Right kidney (tissue), 1 donor: ENCODE measurements around the gene SRP68.
A peak's percentile ranks its signal among the peaks of the same experiment; 100 is the strongest.

ENCODE experiments used
- DNase-seq: peaks from one replicate; pipeline ENCODE4 v3.0.0-alpha.2; 2016

The SRP68 gene

DNA sequence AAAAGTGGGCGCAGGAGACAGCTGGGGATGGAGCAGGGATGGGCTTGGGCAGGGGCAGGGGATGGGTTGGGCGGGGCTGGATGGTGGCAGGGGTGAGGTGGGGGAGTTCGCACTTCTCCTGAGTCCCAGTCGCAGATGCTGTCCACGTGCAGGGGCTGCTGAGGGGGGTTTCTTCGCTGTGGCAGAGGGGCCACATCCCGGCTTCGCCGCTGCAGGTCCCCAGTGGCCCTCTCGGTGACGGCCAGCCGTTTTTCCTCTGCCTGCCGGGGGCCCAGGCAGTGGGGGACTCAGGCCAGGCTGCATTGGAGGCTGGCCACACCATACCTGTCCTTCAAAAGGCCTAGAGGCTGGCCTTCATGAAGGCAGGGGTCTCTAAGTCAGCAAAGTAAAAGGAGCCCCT lies 53.5 kb downstream of the SRP68 start:
- DNase-seq, result no peak

DNA sequence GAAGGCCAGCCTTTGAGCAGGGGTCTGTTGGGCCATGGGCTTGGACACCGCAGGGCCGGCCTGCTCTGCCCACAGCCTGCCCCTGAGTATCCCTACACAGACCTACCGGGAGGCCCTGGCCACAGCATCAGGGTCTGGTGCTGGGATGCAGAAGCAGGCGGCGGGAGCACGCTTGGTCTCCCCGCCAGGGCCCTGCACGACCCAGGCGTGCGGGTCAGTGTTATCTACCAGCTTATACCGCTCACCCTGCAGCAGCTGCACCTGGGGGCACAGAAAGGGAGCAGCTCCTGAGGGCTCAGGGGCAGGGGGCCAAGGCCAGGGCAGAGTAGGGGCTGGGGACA lies 54.0 kb downstream of the SRP68 start:
- no peak for DNase-seq

DNA sequence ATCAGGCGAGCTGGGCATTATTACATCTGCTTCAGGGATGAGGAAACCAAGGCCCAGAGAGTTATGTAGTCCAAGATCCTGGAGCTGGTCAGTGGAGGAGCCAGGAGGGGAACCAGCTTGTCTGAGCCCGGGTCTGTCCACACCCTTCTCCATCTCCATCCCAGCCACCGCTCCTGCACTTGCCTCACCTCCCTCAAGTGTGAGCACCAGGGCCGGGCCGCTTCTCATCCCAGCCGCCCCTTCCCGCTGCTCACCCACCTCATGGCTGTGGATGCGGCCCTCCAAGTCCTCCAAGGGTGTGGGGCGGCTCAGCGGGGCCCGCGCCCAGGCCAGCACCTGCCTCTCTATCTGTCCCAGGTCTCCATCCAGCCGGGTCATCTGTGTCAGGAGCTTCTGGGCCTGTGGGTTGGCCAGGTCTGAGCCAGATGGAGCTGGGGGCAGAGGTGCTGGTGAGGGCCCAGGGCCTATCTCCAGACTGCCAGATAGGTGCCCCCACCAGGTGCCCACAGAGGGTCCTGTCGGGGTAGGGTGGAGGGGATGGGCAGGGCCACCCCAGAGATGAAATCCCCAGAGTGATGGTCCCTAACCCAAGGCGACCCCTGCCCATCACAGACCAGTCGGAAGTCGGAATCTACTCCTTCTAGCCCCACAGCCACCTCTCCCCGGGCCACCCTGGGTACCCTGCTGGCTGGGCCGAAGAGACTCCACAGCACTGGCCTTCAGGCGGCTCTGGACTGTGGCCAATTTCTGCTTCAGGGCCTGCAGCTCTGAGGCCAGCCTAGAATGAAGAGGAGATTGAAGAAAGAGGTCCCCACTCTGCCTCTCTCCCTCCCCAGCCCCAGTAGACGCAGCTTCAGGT lies 54.6 kb downstream of the SRP68 start:
- no peak for DNase-seq

DNA sequence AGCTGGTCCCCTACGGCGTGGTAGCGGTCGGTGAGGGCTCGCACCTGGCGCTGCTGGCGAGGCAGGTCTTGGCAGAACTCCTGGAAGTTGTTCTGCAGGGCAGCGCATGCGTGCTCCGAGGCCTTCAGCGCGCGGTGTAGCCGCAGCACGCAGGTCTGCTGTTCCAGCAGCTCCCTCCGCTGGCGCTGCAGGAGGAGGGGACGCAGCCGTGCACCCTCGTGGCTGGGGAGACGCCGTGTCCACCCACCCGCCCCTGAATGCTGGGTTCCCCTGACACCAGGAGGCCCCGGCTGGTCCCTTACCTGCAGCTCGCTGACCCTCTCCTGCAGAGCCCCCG lies 57.4 kb downstream of the SRP68 start:
- no peak for DNase-seq

DNA sequence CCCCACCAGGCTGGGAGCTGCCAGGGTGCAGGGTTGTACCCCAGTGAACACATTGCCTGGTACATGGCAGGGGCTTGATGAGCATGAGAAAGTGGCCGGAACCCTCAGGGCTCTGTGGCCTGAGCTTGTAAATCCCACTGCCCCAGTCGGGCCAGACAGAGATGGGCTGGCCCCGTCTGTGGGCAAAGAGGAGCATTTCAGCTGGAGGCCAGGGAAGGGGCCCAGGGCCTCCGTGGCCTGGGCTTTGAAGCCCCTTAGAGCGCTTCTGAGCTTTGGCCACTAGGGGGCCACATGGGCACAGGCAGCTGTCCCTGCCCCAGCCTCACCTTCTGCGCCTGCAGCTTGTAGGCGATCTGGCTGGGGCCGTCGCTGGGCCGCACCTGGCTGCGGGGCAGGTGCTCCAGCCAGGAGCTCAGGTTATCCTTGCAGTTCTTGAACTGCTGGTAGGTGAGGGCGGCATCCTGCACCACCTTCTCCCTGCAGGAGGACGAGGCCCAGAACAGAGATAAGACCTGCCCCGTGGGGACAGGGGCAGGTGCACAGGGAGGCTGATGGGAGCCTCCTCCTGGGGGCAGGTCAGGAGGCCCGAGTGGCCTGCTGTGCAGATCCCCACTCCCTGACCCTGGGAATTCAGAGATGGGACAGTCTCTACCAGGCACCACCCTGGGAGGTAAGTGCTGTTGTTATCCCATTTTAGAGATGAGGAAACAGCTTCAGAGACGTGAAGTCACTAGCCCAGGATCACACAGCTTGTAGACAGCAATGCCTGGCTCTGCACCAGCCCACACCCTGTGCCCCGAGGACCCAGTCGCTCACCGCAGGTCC lies 58.0 kb downstream of the SRP68 start:
- DNase-seq, result peak; percentile 75

DNA sequence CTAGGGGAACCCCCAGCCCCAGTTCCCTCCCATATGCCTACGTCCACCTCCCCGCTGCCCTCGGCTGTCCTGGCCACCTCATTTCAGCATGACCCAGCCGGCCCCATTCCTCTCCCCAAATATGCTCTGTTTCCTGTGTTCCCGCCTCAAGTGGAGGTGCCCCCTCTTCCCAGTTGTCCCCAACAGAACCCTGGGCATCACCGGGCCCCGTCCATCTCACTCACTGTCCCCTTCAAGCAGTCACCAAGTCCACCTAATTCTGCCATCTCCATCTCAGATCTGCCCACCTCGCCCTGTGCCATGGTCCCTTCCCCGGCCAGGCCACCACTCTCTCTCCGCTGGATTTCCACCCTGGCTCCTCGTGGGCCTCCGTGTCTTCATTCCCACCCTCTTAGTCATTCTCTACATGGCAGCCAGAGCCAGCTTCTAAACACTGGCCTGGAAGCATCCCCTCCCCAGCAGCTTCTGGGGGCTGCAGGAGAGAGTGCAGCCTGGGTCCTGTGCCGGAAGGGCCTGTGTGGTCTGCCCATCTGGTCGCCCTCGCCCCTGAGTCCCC lies 58.9 kb downstream of the SRP68 start:
- DNase-seq, result no peak

DNA sequence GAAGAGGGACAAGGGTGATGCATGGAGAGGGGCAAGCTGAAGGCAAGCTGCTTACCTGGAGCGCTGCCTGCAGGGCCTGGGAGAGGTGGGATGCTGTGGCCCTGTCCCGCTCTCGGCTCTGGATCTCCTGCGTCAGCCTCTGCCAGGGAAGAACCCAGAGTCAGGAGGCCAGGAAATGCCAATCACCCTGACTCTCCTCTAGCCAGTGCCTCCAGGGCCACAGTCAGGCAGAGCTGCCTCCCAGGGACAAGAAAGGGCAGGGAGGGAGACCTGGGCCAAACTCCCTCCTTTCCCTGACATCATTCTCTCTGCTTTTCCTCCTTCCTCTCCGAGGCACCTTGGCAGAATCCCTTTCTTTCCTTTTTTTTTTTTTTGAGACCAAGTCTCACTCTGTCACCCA lies 60.4 kb downstream of the SRP68 start:
- no peak for DNase-seq

DNA sequence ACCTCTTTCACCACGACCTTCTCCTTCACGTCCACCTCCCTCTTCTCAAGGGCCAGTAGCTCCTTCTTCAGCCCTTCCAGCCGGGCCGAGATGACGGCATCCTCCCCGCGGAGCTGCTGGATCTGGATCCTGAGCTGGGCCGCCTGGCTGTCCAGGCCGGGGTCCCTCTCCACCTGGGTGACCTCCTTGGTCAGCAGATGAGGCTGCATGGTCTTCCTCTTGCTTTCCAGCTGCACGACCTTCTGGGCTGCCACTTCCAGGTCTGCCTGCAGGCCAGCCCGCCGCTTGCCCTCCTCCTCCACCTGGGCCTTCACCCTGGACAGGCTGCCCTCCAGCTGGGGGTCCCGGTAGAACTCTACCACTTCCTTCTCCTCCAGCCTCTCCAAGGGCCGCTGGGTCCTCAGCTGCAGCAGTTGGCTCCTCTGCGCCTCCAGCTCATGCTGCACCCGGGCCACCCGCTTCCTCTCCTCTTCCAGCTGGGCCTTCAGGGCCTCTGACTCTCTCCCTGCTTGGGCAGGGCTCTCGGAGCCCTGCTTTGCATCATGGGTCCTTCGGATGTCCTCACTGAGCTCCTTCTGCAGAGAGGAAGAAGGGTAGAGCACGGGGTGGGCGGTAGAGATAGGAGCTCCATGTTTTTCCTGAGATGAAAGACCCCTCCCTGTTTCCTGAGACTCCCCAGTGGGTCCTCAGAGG lies 62.2 kb downstream of the SRP68 start:
- no peak for DNase-seq

DNA sequence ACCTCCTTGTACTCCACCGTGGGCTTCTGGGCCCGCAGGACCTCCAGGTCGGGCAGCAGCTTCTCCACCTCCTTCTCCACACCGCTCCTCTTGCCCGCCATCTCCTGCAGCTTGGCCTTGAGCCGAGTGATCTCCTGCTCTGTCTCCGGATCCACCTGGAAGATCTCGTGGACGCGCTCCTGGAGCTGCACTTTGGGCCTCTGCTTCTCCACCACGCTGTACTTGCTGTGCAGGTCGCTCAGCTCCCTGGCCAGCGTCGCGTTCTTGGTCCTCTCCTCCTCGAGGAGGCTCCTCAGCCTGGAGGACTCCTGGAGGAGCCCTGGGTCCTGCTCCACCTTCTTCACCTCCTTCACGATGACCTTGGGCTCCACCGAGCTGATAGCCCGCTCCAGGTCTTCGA lies 62.9 kb downstream of the SRP68 start:
- no peak for DNase-seq

DNA sequence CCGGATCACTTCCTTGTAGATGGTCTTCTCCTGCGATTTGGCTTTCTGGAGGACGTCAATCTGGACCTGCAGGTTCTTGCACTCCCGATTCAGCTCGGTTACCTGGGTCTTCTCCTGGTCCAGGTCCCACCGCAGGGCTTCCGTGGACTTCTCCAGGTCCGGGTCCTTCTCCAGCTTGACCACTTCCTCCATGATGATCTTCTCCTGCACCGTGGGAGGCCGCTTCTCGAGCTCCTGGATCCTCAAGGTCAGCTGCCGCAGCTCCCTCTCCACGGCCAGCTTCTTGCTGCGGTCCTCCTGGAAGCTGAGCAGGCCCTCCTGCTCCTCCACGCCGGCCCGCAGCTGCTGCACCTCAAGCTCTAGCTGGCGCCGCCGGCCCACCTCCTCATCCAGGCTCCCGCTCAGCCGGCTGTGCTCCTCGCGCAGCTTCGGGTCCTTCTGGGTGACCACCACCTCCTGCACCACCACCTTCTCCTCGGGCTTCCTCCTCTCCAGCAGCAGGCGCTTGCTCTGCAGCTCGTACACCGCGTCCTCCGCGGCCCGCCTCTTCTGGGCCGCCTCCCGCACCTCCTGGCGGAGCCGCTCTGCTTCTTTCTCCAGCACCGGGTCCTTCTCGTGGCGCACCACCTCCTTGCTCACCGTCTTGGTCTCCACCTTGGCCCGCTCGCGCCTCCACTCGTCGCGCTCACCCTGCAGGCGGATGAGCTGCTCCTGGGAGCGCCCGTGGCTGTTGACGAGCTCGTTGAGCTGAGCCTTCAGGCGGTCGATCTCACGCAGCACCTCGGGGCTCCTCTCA lies 63.5 kb downstream of the SRP68 start:
- no peak for DNase-seq

DNA sequence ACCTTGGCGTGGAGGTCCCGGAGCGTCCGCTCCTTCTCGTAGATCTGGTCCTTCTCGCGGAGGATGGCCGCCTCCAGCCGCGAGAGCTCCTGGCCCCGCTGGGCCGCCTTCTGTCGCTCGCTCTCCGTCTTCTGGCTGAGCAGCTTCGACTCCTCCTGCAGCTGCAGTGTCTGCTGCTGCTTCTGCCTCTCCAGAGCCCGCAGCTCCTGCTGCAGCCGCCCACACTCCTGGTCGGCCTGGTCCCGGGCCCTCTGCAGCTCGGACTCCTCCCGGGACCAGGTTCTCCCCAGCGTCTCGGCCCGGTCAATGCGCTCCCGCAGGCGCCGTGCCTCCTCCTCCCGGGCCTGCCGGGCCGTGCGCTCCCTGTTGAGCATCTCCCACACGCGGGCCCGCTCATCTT lies 64.1 kb downstream of the SRP68 start:
- no peak for DNase-seq

DNA sequence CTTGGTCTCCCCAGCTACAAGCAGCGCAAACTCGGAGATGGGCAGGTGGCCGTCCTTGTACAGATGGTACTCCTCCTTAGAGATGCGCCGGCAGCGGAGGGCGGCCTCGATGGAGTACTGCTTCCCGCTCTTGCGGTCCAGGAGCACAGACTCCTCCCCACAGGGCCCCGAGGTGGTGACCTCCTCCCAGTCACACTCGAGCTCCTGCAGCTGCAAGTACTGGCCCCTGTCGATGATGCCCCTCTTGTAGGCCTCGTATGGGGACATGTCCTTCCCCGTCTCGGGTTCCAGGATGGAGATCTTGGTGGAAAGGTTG lies 64.5 kb downstream of the SRP68 start:
- no peak for DNase-seq

DNA sequence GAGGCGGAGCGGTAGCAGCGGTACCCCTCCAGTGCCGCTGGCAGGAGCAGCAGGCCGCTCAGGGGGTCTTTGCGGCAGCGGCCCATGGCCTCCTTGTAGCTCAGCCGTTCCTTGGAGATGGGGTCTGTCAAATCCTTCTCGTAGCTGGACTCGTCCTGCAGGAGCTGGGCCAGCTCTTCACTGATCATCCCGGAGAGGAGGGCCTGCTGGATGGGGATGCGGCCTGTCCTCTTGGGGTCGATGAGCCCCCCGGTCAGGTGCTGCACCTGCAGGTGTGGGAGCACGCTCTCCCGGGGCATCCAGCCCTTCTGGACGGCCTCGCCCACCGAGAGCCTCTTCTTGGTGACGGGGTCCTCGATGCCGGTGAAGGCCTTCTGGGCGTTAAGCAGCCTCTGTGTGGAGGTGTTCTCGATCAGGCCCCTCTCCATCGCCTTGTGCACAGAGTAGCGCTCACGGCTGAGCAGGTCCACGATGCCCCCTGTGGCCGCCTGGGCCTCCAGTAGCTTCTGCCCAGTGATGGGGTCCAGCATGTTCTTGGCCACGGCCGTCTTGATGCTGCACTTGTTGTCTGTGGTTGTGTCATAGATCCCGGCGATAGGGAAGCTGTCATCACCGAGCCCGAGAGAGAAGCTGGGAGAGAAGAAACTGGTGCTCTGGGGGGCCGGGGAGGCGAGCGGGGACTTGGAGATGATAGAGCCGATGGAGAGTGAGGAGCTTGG lies 65.0 kb downstream of the SRP68 start:
- DNase-seq, result no peak

DNA sequence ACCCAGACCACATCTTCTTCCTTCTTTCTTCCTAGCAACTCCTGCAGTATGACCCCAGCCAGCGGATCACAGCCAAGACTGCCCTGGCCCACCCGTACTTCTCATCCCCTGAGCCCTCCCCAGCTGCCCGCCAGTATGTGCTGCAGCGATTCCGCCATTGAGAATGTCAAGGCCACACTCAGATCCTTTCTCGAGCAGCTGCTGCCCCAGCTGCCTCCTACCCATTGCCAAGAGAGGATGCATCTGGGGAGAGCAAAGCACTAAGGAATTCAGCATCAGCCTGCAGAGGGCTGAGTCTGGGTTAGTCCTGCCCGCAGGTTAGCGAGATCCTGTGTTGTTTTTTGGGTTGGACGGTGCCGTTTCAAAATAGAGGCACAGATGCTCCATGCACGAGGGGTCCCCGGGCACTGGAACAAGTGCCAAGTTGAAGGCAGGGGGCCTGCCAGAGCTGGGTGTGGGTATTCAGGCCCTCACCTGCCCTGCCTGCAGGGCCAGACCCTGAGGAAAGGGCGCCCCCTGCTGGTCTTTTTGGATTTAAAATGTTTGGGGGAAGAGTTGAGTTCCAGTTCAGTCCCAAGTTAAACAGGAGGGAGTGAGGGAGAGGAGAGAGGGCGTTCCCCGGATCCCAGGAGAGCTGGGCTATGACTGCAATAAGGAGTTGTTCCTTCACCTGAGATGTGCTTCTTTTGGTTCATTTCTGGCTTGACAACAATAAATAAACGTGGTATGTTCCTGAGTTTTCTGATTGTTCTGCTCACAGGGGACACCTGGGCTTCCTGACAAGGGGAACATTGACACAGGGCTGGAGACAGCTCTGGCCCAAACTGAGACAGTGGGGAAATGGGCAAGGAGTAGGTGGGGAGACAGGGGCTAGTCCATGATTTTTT lies 66.8 kb downstream of the SRP68 start:
- peak; percentile 54 for DNase-seq

DNA sequence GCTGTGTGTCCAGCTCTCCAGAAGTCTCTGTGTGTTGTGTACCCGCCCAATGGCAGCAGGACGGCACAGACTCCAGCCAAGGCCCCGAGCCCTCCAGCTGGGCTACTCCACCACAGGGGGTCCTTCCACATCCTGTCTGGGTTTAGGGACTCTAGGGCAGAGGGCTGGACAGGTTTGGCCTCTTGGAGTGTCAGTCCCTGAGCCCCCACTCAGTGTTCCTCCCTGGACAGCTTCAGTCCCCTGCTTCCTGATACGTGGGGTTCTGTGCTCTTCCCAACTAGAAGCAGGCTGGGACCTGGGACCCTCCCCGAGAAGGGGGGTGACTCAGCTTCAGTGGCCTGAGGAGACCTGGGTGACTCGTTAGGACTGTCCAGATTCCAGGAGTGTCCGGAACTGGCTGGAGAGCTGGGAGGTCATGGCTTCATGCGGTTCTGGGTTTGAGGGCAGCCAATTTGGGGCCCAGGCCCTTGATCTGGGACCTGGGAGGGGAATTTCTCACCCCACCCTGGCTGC lies 67.5 kb downstream of the SRP68 start:
- DNase-seq, result no peak

DNA sequence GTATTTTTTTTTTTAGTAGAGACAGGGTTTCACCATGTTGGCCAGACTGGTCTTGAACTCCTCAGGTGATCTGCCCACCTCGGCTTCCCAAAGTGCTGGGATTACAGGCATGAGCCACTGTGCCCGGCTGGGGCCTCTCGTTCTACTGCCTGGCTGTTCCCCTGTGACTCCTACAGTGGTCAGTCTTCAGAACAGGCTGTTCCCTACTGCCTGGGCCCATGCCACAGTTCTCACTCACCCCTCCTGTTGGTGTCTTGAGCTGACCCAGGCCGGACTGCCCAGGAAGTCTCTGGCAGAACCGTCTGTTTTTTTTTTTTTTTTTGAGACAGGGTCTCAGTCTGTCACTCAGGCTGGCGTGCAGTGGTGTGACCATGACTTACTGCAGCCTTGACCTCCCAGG lies 68.4 kb downstream of the SRP68 start:
- DNase-seq, result no peak

DNA sequence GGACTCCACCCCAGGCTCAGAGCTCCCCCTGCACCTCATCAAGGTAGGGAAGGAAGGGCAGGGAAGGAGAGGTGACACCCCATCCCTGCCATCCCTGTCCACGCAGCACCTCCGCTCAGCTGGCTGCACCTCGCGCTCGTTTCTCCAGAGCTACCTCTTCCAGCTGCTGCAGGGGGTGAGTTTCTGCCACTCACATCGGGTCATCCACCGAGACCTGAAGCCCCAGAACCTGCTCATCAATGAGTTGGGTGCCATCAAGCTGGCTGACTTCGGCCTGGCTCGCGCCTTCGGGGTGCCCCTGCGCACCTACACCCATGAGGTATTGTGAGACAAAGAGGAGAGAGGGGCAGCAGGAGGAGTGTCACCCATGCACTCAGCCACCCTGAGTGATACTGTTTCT lies 70.2 kb downstream of the SRP68 start:
- no peak for DNase-seq

DNA sequence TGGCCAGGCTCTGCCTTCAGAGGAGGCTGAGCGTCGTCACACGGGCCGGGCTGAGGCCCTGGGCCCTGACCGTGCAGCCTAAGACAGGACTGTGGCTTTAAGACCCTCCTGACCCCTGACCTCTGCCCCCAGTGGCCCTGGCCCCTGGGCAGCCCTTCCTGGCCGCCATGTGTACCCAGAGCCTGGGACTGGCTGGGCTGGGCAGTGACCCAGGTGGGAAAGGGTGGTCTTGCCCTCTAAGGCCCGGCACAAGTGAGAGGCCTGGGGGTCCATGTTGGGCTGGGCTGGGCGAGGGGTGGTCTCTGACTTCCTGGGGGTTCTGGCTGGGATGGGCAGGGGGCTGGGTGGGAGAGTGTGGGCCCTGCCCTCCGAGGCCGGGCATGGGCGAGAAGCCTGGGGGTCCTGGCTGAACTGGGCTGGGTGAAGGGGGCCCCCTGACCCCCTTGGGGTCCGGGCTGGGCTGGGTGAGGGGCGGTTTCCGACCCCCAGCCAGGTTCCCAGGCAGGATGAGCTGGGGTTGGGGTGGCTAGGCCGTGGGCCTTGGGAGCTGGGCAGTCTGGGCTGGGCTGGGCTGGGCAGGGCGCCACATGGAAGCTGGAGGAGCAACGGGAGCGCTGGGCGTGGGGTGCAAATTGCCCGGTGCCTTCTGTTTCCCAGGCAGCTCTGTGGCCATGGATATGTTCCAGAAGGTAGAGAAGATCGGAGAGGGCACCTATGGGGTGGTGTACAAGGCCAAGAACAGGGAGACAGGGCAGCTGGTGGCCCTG lies 71.4 kb downstream of the SRP68 start, which contains the start of gene CDK3:
CDK3 (plus strand) TSS at position 101 of the 767 bp plus-strand sequence; CDS start at position 672, 571 bp downstream.
- no peak for DNase-seq

DNA sequence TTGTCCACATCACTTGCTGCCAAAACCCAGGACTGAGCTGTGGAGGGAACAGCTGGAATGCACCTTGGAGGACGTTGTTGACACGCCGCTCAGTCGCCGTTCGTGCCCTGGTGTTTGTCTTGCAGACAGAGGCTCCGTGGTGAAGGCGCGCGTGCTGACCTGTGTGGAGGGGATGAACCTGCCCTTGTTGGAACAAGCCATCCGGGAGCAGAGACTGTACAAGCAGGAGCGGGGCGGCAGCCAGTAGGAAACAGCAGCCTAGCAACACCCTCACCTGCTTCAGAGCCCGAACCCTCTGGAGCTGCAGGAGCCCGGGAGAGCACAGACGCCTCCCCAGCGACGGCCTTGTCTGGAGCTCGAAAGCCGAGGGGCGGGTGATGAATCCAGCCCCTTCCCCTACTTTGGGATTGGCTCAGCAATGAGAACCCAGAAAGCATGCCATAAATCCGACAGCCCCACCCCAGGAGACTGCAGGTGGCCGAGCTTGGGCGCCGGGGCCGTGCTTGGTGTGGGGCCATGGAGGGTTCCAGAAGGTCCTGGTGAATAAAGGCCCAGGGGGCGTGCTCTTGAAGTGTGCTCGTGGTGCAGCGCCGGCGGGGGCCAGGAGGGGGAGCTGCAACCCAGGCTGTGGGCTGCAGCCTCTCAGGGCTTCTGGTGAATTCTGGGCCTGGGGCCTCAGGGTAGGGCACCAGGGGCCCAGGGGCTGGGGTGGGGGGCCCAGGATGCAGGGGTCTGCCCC lies 72.1 kb downstream of the SRP68 start:
- no peak for DNase-seq
